Parathyroid adenoma (tissue), 2 donors: Measurements from ENCODE around the gene MTHFR.
A peak's percentile ranks its signal among the peaks of the same experiment; 100 is the strongest.

Source experiments
- H2AFZ ChIP-seq: fragments of 300-600 bp; sonication (generic); one replicate; pipeline ENCODE4 v1.7.0; 2017; ENCODE audit warnings: antibody characterized with exemption, mild to moderate bottlenecking
- H3K27ac ChIP-seq: fragments of 300-600 bp; sonication (generic); one replicate; pipeline ENCODE4 v1.7.0; 2017
- H3K27me3 ChIP-seq: fragments of 300-600 bp; sonication (generic); one replicate; pipeline ENCODE4 v1.7.0; 2017; ENCODE audit warnings: low read length; ENCODE audit not compliant: control insufficient read depth, insufficient read depth
- H3K36me3 ChIP-seq: fragments of 300-600 bp; sonication (generic); one replicate; pipeline ENCODE4 v1.7.0; 2017; ENCODE audit warnings: low read length; ENCODE audit not compliant: control insufficient read depth, insufficient read depth
- H3K4me1 ChIP-seq: fragments of 300-600 bp; sonication (generic); one replicate; pipeline ENCODE4 v1.7.0; 2017; ENCODE audit warnings: control low read depth
- H3K4me2 ChIP-seq: fragments of 300-600 bp; sonication (generic); one replicate; pipeline ENCODE4 v1.7.0; 2017; ENCODE audit warnings: low read length
- H3K4me3 ChIP-seq: fragments of 300-600 bp; sonication (generic); one replicate; pipeline ENCODE4 v1.7.0; 2017; ENCODE audit warnings: low read depth, low read length
- H3K79me2 ChIP-seq: fragments of 300-600 bp; sonication (generic); one replicate; pipeline ENCODE4 v1.7.0; 2017; ENCODE audit warnings: control low read depth
- H3K9ac ChIP-seq: fragments of 300-600 bp; sonication (generic); one replicate; pipeline ENCODE4 v1.7.0; 2017; ENCODE audit warnings: mild to moderate bottlenecking
- H3K9me3 ChIP-seq: fragments of 300-600 bp; sonication (generic); one replicate; pipeline ENCODE4 v1.7.0; 2017; ENCODE audit warnings: low read length; ENCODE audit not compliant: control insufficient read depth
- CTCF ChIP-seq: fragments of 300-600 bp; sonication (generic); IDR thresholded peaks from one replicate; pipeline ENCODE4 v1.7.0; 2017; ENCODE audit warnings: antibody characterized with exemption, mild to moderate bottlenecking
- donor health status: primary hyperparathyroidism.

The MTHFR gene

GRCh38 chr1:11789126-11790067 is 16.4 kb downstream of the MTHFR start:
- H3K4me2 ChIP-seq: no peak overlapping the region
- no peaks in the 10 kb centered on the region for H3K9me3 ChIP-seq
- no peaks in the 10 kb centered on the region for H3K27me3 ChIP-seq
- H3K4me3 ChIP-seq: no peak overlapping the region
- H3K27ac ChIP-seq: peak overlapping the region; percentile 87
- H3K36me3 ChIP-seq: no peaks in the 10 kb centered on the region
- no peak overlapping the region for H3K9ac ChIP-seq
- H2AFZ ChIP-seq: no peak overlapping the region
- H3K4me1 ChIP-seq: peaks cover 13% of the 10 kb centered on the region
- no peaks in the 10 kb centered on the region for H3K79me2 ChIP-seq
- TF ChIP-seq CTCF: no peak

- Histone ChIP-seq H3K4me1 (peaks cover 13% of the 10 kb centered on the region), H3K4me3 (no peak overlapping the region), H3K27me3 (no peaks in the 10 kb centered on the region), H3K9ac (no peak overlapping the region), H2AFZ (no peak overlapping the region), H3K4me2 (no peak overlapping the region), H3K36me3 (no peaks in the 10 kb centered on the region), H3K79me2 (no peaks in the 10 kb centered on the region), H3K9me3 (no peaks in the 10 kb centered on the region), H3K27ac (peak overlapping the region; percentile 87)
- no peak for TF ChIP-seq CTCF
These were observed 17.2 kb downstream of the MTHFR start for GRCh38 chr1:11788549-11789053.

- H3K9ac ChIP-seq: no peak overlapping the region
- TF ChIP-seq CTCF: no peak
- H3K27ac ChIP-seq: peak overlapping the region; percentile 42
- H2AFZ ChIP-seq: no peak overlapping the region
- no peaks in the 10 kb centered on the region for H3K27me3 ChIP-seq
- no peaks in the 10 kb centered on the region for H3K9me3 ChIP-seq
- H3K36me3 ChIP-seq: no peaks in the 10 kb centered on the region
- no peak overlapping the region for H3K4me3 ChIP-seq
- H3K79me2 ChIP-seq: no peaks in the 10 kb centered on the region
- H3K4me2 ChIP-seq: peak overlapping the region; percentile 23
- peaks cover 13% of the 10 kb centered on the region for H3K4me1 ChIP-seq
These were observed 17.8 kb downstream of the MTHFR start for GRCh38 chr1:11787804-11788436.

GRCh38 chr1:11787251-11787803 is 18.4 kb downstream of the MTHFR start:
- H3K36me3 ChIP-seq: no peaks in the 10 kb centered on the region
- H2AFZ ChIP-seq: peak overlapping the region; percentile 70
- peak overlapping the region; percentile 42 for H3K27ac ChIP-seq
- H3K79me2 ChIP-seq: no peaks in the 10 kb centered on the region
- TF ChIP-seq CTCF: no peak
- H3K4me2 ChIP-seq: peak overlapping the region; percentile 23
- H3K27me3 ChIP-seq: no peaks in the 10 kb centered on the region
- no peak overlapping the region for H3K9ac ChIP-seq
- H3K4me3 ChIP-seq: no peak overlapping the region
- H3K9me3 ChIP-seq: no peaks in the 10 kb centered on the region
- peaks cover 13% of the 10 kb centered on the region for H3K4me1 ChIP-seq
